A549 (cell line): ENCODE measurements around the gene PKHD1.

ENCODE experiments used
- FOSL2 ChIP-seq, 2 experiments: fragments of 450-650 bp in 1 of 2; fragments of >200 bp in 1 of 2; sonication (Bioruptor Twin) in 1 of 2; formaldehyde crosslinking; IDR thresholded peaks; 2 replicates each; pipeline versions ENCODE4 v1.5.0 to v1.6.1; 2016 to 2020; ENCODE audit warnings: mild to moderate bottlenecking in 1 of 2, moderate library complexity in 1 of 2
- JUN ChIP-seq, 2 experiments: fragments of >200 bp; sonication (Bioruptor Twin); formaldehyde crosslinking; IDR thresholded peaks; 2 replicates in 1 of 2; 3 replicates in 1 of 2; pipeline ENCODE4 v1.6.1; 2016 to 2017
- NFE2L2 ChIP-seq: fragments of 150-350 bp; conservative IDR thresholded peaks from 2 replicates; pipeline ENCODE4 v1.6.1; 2014; ENCODE audit warnings: low read length
- TF ChIP-seq, protein P1 (sequence below): fragments of >200 bp; sonication (Bioruptor Twin); formaldehyde crosslinking; IDR thresholded peaks from 3 replicates; pipeline ENCODE4 v1.5.1; 2016

- no peak for TF ChIP-seq NFE2L2
- TF ChIP-seq, protein P1, sequence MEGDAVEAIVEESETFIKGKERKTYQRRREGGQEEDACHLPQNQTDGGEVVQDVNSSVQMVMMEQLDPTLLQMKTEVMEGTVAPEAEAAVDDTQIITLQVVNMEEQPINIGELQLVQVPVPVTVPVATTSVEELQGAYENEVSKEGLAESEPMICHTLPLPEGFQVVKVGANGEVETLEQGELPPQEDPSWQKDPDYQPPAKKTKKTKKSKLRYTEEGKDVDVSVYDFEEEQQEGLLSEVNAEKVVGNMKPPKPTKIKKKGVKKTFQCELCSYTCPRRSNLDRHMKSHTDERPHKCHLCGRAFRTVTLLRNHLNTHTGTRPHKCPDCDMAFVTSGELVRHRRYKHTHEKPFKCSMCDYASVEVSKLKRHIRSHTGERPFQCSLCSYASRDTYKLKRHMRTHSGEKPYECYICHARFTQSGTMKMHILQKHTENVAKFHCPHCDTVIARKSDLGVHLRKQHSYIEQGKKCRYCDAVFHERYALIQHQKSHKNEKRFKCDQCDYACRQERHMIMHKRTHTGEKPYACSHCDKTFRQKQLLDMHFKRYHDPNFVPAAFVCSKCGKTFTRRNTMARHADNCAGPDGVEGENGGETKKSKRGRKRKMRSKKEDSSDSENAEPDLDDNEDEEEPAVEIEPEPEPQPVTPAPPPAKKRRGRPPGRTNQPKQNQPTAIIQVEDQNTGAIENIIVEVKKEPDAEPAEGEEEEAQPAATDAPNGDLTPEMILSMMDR: no peak
- TF ChIP-seq FOSL2 (IDR thresholded peaks at IDR 0.05): no peak
- no peak for TF ChIP-seq FOSL2 (CRISPR knock-in tag; IDR thresholded peaks at IDR 0.05)
- TF ChIP-seq JUN (IDR thresholded peaks at IDR 0.05): no peak
Measured at GRCh38 chr6:51857134-51857533, 230.3 kb downstream of the PKHD1 start.
